ENCODE data around the gene LINS1. TPM values are rescaled to one million over a fixed set of nuclear protein-coding genes. Genes with fewer than 3 reads are reported as not detected.

The LINS1 gene
- polyA plus RNA-seq, 4 donors = 19.7 to 27.4 (median 23.0) TPM

- no peak for DNase-seq (ENCODE audit: low read depth in 4 of 4, low spot score in 3 of 4)
These were observed 41.7 kb downstream of the LINS1 start for GRCh38 chr15:100560323-100560722.

GRCh38 chr15:100559330-100559729, 42.7 kb downstream of the LINS1 start:
- DNase-seq (ENCODE audit: low read depth in 4 of 4, low spot score in 3 of 4) = no peak

DNA sequence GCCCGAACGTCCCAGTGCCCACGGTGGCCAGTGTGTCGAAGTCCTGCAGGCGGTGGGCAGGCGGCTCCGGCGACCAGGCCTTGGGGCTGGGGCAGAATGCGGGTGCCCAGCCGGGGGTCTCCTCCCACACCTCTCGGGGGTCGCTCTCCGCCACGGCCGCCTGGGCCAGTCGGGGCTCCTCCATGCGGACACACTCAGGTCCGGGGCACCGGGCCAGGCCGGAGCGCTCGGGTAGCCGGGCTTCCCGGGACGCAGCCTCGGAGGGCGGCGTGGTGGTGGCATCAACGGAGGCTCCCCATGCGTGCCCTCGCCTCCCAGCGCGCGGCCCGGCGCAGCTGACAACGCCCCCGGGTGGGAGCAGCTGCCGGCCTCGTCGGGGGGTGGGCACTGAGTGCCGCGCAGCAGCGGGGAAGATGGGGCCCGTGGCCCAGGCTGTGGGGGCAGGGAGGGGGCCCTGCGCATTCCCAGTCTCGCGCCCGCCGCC, 43.2 kb downstream of the LINS1 start:
- DNase-seq (ENCODE audit: low read depth in 4 of 4, low spot score in 3 of 4) = no peak

- DNase-seq (ENCODE audit: low read depth in 4 of 4, low spot score in 3 of 4) = no peak
These were observed 48.5 kb downstream of the LINS1 start for GRCh38 chr15:100553468-100553867.

GRCh38 chr15:100547961-100548360, 54.0 kb downstream of the LINS1 start:
- no peak for DNase-seq (ENCODE audit: low read depth in 4 of 4, low spot score in 3 of 4)

GRCh38 chr15:100544946-100545345, 57.0 kb downstream of the LINS1 start:
- DNase-seq (ENCODE audit: low read depth in 4 of 4, low spot score in 3 of 4) = no peak

- no peak for DNase-seq (ENCODE audit: low read depth in 4 of 4, low spot score in 3 of 4)
These were observed 57.6 kb downstream of the LINS1 start for GRCh38 chr15:100544338-100544841.

GRCh38 chr15:100542290-100542689, 59.7 kb downstream of the LINS1 start:
- DNase-seq (ENCODE audit: low read depth in 4 of 4, low spot score in 3 of 4) = no peak

DNA sequence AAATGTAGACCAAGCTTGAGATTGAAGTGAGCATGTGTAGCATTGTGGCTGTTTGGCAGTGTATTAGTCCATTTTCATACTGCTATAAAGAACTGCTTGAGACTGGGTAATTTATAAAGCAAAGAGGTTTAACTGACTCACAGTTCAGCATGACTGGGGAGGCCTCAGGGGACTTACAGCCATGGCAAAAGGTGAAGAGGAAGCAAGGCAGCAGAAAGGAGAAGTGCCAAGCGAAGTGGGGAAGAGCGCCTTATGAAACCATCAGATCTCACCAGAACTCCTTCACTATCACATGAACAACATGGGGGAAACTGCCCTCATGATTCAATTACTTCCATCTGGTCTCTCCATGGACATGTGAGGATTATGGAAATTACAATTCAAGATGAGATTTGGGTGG, 64.7 kb downstream of the LINS1 start:
- DNase-seq (ENCODE audit: low read depth in 4 of 4, low spot score in 3 of 4) = no peak

DNA sequence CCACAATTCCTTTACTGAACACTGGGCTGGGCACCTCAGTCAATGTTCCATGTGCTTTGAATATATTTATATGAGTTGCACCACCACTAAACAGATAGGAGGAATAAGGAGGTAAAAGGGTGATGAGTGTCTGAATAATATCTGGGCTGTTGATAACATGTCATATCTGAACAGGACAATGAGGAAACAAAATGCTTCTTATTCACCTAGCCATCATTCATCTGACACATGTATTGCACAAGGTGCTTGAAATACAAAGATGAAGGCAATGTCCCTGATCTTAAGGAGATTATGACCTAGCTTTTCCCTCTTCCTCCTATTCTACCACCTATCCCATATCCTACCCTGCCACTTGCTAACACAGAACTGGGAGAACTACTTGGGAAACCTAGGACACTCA, 65.3 kb downstream of the LINS1 start:
- no peak for DNase-seq (ENCODE audit: low read depth in 4 of 4, low spot score in 3 of 4)

- no peak for DNase-seq (ENCODE audit: low read depth in 4 of 4, low spot score in 3 of 4)
These were observed 68.1 kb downstream of the LINS1 start for GRCh38 chr15:100533886-100534285.

DNA sequence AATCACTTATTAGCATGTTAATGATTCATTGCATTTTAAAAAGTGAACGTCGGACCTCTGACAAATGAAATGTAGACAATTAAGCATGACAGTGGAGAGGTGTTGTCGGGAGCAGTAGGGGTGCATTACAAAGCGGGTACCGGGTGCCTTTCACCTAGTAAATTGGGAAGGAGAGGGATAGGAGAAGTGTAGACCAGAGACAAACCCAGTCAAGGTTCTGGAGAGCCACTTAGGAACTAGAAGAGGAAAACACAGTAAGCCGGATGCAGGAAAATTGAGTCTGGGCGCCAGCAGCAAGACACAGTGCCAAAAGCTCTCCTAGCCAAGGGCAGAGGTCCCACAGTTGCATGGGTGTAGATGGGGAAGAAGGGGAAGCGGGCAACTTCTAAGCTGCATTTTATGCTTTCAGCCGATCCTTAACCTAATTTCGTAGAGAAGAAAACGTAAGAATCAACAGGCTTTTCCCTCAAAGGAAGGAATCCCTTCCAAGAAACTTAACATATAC, 70.1 kb downstream of the LINS1 start:
- no peak for DNase-seq (ENCODE audit: low read depth in 4 of 4, low spot score in 3 of 4)

- no peak for DNase-seq (ENCODE audit: low read depth in 4 of 4, low spot score in 3 of 4)
These were observed 70.8 kb downstream of the LINS1 start for GRCh38 chr15:100531204-100531603.

GRCh38 chr15:100529556-100529955, 72.4 kb downstream of the LINS1 start:
- no peak for DNase-seq (ENCODE audit: low read depth in 4 of 4, low spot score in 3 of 4)

- DNase-seq (ENCODE audit: low read depth in 4 of 4, low spot score in 3 of 4) = no peak
These were observed 73.1 kb downstream of the LINS1 start, which contains the start of gene CERS3 for GRCh38 chr15:100528833-100529428. Gene CERS3 (minus strand): TSS chr15:100528950. CDS start chr15:100501849, 27,101 bp downstream.

GRCh38 chr15:100526027-100526481, 75.9 kb downstream of the LINS1 start:
- no peak for DNase-seq (ENCODE audit: low read depth in 4 of 4, low spot score in 3 of 4)

- no peak for DNase-seq (ENCODE audit: low read depth in 4 of 4, low spot score in 3 of 4)
These were observed 76.5 kb downstream of the LINS1 start for GRCh38 chr15:100525436-100525835.

GRCh38 chr15:100524326-100524725, 77.7 kb downstream of the LINS1 start:
- DNase-seq (ENCODE audit: low read depth in 4 of 4, low spot score in 3 of 4) = no peak

GRCh38 chr15:100521907-100522306, 80.1 kb downstream of the LINS1 start:
- no peak for DNase-seq (ENCODE audit: low read depth in 4 of 4, low spot score in 3 of 4)

GRCh38 chr15:100520132-100520921, 81.7 kb downstream of the LINS1 start:
- no peak for DNase-seq (ENCODE audit: low read depth in 4 of 4, low spot score in 3 of 4)

GRCh38 chr15:100517846-100518245, 84.1 kb downstream of the LINS1 start:
- DNase-seq (ENCODE audit: low read depth in 4 of 4, low spot score in 3 of 4) = no peak
